Chondrocyte (in vitro differentiated cells): ENCODE results near the gene ACVR1B. TPM values are rescaled to one million over a fixed set of nuclear protein-coding genes. Genes with fewer than 3 reads are reported as not detected.
A peak's percentile ranks its signal among the peaks of the same experiment; 100 is the strongest.

Source experiments
- DNase-seq: peaks from one replicate; pipeline ENCODE4 v3.0.0; 2021; ENCODE audit warnings: mixed read lengths, low spot score
- H3K27ac Mint-ChIP-seq: one replicate; pipeline ENCODE4 v1.8.0; 2021; ENCODE audit warnings: mild to moderate bottlenecking, moderate library complexity, mixed read lengths; ENCODE audit not compliant: unreplicated experiment
- H3K27me3 Mint-ChIP-seq: 2 replicates; pipeline ENCODE4 v1.8.0; 2021; ENCODE audit warnings: low read depth, mixed read lengths
- H3K36me3 Mint-ChIP-seq: 2 replicates; pipeline ENCODE4 v1.8.0; 2021; ENCODE audit warnings: low read depth, mixed read lengths
- H3K4me1 Mint-ChIP-seq: 2 replicates; pipeline ENCODE4 v1.8.0; 2021; ENCODE audit warnings: low read depth, mild to moderate bottlenecking, mixed read lengths
- H3K4me3 Mint-ChIP-seq: one replicate; pipeline ENCODE4 v1.8.0; 2021; ENCODE audit warnings: mild to moderate bottlenecking, moderate library complexity, mixed read lengths; ENCODE audit not compliant: unreplicated experiment
- H3K9me3 Mint-ChIP-seq: 2 replicates; pipeline ENCODE4 v1.8.0; 2021; ENCODE audit warnings: low read depth, mixed read lengths
- total RNA-seq: library from RNA; stranded (reverse); gene quantifications from 3 replicates; pipeline ENCODE4 v1.2.1, GENCODE V29; 2021
- TF ChIP-seq, protein P1 (sequence below): fragments of 200-600 bp; sonication (generic); IDR thresholded peaks from 2 replicates; pipeline ENCODE4 v1.5.0; 2021; ENCODE audit warnings: antibody characterized with exemption, mild to moderate bottlenecking, moderate library complexity

Gene ACVR1B
- total RNA-seq, 1 donor from 2014 or later = 10.6 TPM

DNA sequence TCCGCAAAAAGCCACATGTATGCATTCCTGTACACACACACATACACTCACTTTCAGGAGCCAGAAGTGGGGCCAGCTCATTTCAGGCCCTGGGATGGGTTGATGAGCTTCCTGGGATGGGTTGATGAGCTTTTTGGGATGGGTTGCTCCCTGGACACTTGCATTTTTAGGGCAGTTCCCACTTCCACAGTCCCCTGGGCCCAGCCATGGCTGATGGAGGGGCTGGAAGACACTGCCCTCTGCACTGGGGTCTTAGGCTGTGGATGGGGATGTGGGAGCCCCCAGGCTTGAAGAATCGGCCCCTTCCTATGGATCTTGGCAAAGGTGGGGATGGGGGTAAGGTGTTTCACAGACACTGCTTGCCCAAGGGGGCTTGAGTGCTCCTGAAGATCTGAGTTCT is 31.5 kb upstream of the ACVR1B start:
- Mint-ChIP-seq H3K4me3 (no peak overlapping the region), H3K36me3 (no peaks in the 10 kb centered on the region), H3K4me1 (peaks cover 4% of the 10 kb centered on the region), H3K27ac (no peak overlapping the region), H3K27me3 (peaks cover 3% of the 10 kb centered on the region), H3K9me3 (no peaks in the 10 kb centered on the region)
- DNase-seq = peak; percentile 51
- TF ChIP-seq, protein P1, sequence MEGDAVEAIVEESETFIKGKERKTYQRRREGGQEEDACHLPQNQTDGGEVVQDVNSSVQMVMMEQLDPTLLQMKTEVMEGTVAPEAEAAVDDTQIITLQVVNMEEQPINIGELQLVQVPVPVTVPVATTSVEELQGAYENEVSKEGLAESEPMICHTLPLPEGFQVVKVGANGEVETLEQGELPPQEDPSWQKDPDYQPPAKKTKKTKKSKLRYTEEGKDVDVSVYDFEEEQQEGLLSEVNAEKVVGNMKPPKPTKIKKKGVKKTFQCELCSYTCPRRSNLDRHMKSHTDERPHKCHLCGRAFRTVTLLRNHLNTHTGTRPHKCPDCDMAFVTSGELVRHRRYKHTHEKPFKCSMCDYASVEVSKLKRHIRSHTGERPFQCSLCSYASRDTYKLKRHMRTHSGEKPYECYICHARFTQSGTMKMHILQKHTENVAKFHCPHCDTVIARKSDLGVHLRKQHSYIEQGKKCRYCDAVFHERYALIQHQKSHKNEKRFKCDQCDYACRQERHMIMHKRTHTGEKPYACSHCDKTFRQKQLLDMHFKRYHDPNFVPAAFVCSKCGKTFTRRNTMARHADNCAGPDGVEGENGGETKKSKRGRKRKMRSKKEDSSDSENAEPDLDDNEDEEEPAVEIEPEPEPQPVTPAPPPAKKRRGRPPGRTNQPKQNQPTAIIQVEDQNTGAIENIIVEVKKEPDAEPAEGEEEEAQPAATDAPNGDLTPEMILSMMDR = no peak

DNA sequence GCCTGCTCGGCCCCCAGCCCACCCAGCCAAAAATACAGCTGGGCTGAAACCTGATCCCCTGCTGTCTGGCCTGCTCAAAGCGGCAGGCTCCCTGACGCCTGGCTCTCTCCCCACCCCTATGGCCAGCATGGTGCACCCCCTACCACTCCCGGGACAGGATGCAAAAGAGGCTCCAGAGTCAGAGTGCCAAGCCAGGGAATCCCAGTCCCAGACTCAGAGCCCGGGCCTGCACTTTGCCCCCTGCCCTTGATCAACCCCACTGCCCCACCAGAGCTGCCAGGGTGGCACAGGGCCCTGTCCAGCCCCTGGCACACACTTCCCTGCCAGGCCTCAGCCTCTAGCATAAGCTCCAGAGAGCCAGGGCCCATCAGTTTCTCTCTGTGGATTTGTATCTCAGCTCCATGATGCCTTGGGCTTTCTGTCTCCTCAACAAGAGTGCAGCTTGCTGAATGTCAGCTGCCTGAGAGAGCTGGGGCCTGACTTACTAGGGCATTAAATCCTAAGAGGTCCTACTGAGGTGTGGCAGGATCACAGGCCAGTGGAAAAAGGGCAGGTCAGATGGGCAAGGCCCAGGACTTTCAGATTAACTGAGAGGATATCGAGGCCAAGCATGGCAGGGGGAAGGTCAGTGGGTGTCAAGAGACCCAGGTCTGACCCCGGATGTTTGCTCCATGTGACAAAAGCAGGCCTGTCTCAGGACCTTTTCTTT is 30.3 kb upstream of the ACVR1B start:
- peaks cover 4% of the 10 kb centered on the region for H3K4me1 Mint-ChIP-seq
- no peak overlapping the region for H3K4me3 Mint-ChIP-seq
- H3K36me3 Mint-ChIP-seq = no peaks in the 10 kb centered on the region
- no peak overlapping the region for H3K27ac Mint-ChIP-seq
- H3K27me3 Mint-ChIP-seq = peaks cover 3% of the 10 kb centered on the region
- H3K9me3 Mint-ChIP-seq = no peaks in the 10 kb centered on the region
- DNase-seq = peak; percentile 37
- TF ChIP-seq, protein P1 = no peak

DNA sequence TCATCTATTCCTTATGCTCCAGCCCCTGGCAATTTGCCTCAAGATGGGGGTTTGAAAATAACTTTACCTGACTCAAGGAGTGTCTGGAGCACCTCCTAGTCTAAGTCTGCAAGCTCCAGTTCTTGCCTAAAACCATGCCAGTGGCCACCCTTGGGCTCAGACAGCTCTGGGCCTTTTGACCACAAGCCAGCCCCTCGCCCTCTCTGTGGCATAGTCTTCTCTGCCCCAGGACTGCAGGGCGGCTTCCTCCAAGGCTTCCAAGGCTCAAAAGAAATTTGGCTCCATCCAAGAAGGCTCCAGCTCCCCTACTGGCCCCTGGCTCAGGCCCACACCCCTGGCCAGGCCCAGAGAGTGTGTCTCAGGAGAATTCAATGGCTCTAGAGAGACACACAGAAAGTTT is 29.4 kb upstream of the ACVR1B start:
- peaks cover 3% of the 10 kb centered on the region for H3K27me3 Mint-ChIP-seq
- no peaks in the 10 kb centered on the region for H3K9me3 Mint-ChIP-seq
- DNase-seq = no peak
- H3K27ac Mint-ChIP-seq = no peak overlapping the region
- TF ChIP-seq, protein P1 = no peak
- H3K36me3 Mint-ChIP-seq = no peaks in the 10 kb centered on the region
- H3K4me3 Mint-ChIP-seq = no peak overlapping the region
- peaks cover 4% of the 10 kb centered on the region for H3K4me1 Mint-ChIP-seq

DNA sequence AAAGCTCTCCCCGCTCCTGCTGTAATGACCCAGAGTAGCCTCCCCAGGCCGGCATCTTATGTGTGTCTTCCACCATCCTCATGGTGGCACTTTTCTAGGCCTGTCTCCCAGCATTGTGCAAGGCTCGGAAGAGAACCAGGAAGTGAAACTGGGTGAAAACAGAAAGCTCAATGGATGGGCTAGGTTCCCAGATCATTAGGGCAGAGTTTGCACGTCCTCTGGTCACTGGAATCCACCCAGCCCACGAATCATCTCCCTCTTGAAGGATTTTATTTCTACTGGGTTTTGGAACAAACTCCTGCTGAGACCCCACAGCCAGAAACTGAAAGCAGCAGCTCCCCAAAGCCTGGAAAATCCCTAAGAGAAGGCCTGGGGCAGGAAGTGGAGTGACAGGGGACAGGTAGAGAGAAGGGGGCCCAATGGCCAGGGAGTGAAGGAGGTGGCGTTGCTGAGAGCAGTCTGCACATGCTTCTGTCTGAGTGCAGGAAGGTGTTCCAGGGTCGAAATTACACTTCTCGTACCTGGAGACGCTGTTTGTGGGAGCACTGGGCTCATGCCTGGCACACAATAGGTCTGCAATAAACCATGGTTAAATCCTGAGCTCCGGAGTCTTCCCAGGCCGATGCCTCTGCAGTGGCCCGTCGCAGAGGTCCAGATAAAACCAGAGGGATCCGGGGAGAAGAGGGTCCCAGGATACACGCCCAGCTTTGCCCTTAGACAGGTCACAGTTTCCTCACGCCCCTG is 28.6 kb upstream of the ACVR1B start:
- Mint-ChIP-seq H3K36me3 (no peaks in the 10 kb centered on the region), H3K4me1 (peaks cover 4% of the 10 kb centered on the region), H3K27me3 (peaks cover 3% of the 10 kb centered on the region), H3K4me3 (no peak overlapping the region), H3K9me3 (no peaks in the 10 kb centered on the region), H3K27ac (peak overlapping the region; percentile 5)
- TF ChIP-seq, protein P1 = no peak
- DNase-seq = no peak

DNA sequence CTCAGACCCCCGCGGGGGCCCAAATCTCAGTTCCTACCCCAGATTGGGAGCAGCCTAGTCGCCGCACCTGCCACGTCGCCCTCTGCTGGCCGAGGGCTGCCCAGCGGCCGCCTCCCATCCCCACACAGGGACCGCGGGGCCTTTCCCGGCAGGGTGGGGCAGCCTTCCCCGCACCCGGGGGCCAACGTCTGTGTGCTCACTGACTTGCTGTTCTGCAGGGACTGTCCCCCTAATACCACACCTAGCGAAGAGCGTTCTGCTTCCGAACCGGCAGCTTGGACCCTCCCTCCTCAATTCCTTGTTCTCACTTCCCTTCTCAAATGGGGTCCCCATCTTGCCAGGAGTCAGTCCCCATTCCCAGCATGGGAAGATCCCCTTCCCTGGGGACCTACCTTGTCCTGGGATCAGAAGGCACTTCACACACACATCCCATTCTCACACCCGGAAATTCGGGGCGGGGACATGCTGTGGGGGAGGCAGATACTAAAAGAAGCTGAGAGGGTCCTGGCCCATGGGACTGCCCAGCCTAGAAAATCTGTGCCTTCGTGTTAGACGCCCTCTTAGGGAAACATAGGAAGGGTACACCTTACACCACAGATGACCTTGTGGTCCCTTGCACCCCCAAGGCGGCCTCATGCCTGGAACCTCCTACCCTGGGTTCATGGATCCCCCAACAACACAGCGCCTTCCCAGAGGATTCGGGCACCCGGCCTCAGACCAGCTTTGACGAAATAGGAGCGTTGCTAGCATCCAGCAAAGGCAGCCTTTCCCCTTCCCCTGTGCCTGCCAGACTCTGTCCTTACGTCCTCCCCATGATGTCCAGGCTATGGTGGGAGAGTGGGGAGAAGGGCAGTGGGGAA is 27.8 kb upstream of the ACVR1B start:
- Mint-ChIP-seq H3K9me3 (no peaks in the 10 kb centered on the region), H3K36me3 (no peaks in the 10 kb centered on the region), H3K27me3 (peaks cover 3% of the 10 kb centered on the region), H3K4me3 (no peak overlapping the region), H3K4me1 (peaks cover 4% of the 10 kb centered on the region), H3K27ac (no peak overlapping the region)
- TF ChIP-seq, protein P1 = peak; percentile 87
- no peak for DNase-seq
